ENCODE data around the gene SCYL3.
"Not testable (repeated sequence)": the region's sequence is repeated elsewhere in the genome, so short reads cannot be mapped to it uniquely, and the experiment has no call there.

Gene SCYL3

DNA sequence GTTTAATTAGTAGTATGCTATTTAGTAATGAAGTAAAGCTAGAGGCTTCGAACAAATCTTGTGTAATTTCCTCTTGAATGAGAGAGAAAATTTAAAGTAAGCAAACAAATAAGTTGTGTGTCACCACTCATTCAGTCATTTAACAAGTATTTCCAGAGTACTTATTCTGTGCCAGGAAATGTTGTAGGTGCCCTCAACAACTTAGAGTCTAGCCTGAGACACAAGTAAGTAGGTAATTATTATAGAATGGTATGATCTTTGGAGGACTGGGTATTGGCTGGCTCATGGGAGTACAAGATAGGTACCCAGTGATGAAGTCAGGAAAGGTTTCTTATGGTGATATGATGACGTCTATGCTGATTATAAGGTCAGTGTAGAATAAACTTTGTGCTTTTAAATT, 81.6 kb downstream of the SCYL3 start:
- no peak for DNase-seq

DNA sequence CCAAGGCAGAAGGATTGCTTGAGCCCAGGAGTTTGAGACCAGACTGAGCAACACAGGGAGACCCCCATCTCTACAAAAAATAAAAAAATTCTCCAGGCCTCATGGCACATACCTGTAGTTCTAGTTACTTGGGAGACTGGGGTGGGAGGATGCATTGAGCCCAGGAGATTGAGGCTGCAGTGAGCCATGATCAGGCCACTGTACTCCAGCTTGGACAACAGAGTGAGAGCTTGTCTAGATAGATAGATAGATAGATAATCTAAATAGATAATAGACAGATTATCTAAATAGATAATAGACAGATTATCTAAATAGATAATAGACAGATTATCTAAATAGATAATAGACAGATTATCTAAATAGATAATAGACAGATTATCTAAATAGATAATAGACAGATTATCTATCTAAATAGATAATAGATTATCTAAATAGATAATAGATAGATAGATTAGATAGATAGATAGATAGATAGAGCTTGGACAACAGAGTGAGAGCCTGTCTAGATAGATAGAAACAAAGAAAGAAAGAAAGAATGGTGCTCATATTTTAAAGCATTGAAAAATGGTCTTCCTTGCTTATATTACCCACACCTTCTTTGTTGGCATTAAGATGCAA, 82.2 kb downstream of the SCYL3 start:
- DNase-seq = not testable (repeated sequence)

DNA sequence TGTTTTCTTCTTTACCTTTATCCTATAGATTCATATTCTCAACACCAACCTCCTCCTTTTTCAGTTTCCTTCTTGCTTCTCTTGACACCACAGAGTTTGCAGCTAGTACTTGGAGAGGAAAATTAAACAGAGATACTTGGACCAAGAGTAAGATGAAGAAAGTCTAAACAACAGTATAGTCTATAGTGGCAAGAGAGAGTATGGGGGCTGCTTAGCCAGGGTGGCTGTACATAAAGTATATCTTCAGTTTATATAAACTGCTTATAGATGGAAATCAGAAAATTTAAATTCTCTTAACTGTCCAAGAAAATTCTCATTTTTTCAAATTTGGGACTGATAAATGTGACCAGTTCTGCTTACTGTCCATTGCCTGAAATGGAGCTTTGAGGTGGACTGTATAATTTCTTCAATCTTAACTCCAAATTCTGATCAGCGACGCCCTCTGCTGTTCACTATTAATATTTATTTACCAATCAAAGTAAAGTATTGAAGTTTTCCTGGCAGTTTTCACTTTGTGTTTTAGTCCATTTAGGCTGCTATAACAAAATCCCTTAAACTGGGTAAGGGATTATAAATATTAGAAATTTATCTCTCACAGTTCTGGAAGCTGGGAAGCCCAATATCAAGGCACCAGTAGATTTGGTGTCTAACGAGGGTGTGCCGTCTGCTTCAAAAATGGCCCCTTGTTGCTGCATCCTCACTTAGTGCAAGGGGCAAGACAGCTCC, 84.2 kb downstream of the SCYL3 start:
- DNase-seq = peak in 1 of 2 experiments; percentile 11

DNA sequence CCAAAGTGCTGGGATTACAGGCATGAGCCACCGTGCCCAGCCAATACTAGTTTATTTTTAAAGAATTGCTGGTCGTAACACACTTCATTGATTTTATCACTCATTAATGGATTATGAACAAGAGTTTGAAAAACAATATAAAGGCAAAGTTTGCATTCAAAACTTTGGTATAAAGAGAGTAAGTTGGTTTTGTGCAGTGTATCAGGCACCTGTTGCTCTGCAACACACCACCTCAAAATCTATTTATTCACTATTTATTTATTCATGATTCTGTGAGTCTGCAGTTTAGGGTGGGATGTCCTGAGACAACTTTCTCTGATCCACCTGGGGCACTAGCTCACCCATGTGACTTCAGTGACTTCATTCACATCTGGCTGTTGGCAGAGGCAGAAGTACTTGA, 88.8 kb downstream of the SCYL3 start:
- no peak for DNase-seq

DNA sequence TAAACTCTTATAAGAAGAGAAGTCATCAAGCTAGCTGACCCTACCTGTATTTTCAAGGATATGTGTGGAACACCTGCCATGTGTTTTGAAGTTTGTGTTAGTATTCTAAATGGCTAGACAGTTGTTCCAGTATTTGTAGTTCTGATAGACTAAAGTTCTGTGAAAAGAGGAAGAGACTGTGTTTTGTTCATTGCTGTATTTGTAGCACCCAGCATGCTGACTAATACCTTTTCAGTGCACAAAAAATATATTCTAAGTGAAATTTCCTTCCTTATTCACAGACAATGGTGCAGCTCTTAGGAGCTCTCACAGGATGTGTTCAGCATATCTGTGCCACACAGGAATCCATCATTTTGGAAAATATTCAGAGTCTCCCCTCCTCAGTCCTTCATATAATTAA, 90.8 kb downstream of the SCYL3 start:
- no peak for DNase-seq
